ENCODE data around the gene MBNL1. TPM values are rescaled to one million over a fixed set of nuclear protein-coding genes. Genes with fewer than 3 reads are reported as not detected.

MBNL1 gene
- total RNA-seq, 1 donor from 2014 or later, result 229 TPM

DNA sequence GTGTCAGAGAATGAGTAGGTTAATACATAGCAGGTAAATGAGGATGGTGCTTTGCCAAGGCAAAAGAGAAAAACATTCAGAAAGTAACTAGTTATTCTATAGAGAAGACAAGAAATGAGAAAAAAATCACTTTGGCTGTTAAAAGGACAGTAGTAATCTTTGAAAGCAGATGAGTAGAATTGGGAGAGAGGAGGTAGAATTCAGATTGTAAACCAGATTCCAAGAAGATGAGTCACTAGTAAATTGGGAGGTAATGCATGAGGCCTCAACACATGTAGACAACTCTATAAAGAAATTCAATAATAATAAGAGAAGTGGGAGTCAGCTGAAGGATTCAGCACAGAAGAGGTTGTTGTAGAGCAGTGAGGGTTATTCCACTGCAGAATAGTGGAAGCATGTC lies 81.4 kb downstream of the MBNL1 start:
- TF ChIP-seq, protein P1, sequence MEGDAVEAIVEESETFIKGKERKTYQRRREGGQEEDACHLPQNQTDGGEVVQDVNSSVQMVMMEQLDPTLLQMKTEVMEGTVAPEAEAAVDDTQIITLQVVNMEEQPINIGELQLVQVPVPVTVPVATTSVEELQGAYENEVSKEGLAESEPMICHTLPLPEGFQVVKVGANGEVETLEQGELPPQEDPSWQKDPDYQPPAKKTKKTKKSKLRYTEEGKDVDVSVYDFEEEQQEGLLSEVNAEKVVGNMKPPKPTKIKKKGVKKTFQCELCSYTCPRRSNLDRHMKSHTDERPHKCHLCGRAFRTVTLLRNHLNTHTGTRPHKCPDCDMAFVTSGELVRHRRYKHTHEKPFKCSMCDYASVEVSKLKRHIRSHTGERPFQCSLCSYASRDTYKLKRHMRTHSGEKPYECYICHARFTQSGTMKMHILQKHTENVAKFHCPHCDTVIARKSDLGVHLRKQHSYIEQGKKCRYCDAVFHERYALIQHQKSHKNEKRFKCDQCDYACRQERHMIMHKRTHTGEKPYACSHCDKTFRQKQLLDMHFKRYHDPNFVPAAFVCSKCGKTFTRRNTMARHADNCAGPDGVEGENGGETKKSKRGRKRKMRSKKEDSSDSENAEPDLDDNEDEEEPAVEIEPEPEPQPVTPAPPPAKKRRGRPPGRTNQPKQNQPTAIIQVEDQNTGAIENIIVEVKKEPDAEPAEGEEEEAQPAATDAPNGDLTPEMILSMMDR (IDR thresholded peaks at IDR 0.05), result no peak
- intact Hi-C loops (cut with DNase I), result no loop called here
- H3K4me1 ChIP-seq, result peaks cover 26% of the 10 kb centered on the region

DNA sequence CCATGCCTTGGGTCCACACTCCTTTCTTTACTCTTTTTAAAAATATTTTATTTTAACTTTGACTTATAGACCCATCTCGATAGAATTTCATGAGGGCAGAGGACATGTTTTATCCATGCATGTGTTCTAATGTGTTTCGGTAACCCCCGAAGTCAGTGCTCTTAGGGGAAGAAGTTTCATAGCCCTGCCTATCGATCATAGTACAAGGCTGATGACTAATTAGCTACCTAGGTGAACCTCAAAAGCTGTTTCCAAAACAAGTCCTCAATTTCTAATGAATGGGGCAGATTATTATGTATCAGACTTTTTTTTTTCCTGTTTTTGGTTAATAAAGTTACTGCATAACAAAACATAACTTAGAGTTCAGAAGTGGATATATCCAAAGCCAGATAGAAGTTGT lies 82.0 kb downstream of the MBNL1 start:
- intact Hi-C loops (cut with DNase I), result no loop called here
- DNase-seq, result no peak
- H3K4me1 ChIP-seq, result peaks cover 23% of the 10 kb centered on the region

More for the DNA sequence above, 81.4 kb downstream of the MBNL1 start:
- H3K27ac ChIP-seq, result no peak overlapping the region
- no peak overlapping the region for H3K4me3 ChIP-seq
- H3K27me3 ChIP-seq, result no peaks in the 10 kb centered on the region
- ATAC-seq (no peak), DNase-seq (no peak)
- H3K9me3 ChIP-seq, result no peaks in the 10 kb centered on the region
- H3K36me3 ChIP-seq, result peaks cover under 1% of the 10 kb centered on the region

DNA sequence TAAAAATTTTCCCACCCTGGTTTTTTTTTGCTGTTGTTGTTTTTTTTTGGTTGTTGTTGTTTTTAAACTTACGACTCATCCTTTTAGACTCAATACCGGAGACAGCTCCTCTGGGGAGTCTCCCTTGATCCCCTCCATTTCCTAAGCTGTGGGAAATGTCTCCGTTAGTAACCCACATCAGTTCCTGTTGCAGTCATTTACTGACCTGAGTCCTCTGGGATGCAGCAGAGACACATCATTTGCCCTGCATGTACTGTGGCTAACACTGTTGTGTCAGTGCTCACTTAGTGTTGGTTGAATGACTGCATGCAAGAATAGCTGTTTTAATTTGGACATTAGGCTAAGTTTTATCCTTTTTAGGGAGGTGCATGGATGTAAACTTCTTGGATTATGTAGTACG lies 83.8 kb downstream of the MBNL1 start:
- no peaks in the 10 kb centered on the region for H3K27me3 ChIP-seq
- no peak overlapping the region for H3K27ac ChIP-seq
- intact Hi-C loops (cut with DNase I), result no loop called here
- ATAC-seq (no peak), DNase-seq (no peak)
- H3K4me3 ChIP-seq, result no peak overlapping the region
- H3K4me1 ChIP-seq, result peaks cover 27% of the 10 kb centered on the region
- TF ChIP-seq, protein P1 (IDR thresholded peaks at IDR 0.05), result no peak
- H3K36me3 ChIP-seq, result no peaks in the 10 kb centered on the region
- H3K9me3 ChIP-seq, result no peaks in the 10 kb centered on the region

More for the DNA sequence above, 82.0 kb downstream of the MBNL1 start:
- TF ChIP-seq, protein P1 (IDR thresholded peaks at IDR 0.05), result no peak
- ATAC-seq, result no peak
- Histone ChIP-seq H3K4me3 (no peak overlapping the region), H3K27ac (no peak overlapping the region), H3K9me3 (no peaks in the 10 kb centered on the region), H3K36me3 (no peaks in the 10 kb centered on the region), H3K27me3 (no peaks in the 10 kb centered on the region)

DNA sequence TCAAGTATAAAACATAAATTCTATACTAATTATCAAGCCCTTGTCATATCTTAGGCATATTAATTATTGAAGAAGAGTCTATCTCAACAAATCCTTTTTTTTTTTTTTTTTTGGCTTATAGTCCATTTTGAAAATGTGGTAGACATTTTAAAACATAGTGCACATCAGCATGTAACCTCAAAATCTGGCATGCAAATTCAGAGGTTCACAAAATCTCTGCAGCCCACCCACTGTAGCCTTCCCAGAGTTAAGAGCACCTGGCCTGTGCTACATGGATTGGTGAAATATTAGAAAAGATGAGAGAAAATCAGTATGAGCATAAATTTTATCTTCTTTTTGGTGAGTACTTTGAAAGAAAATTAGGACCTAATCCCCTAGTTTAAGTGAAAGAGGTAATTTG lies 84.8 kb downstream of the MBNL1 start:
- Histone ChIP-seq H3K27me3 (no peaks in the 10 kb centered on the region), H3K27ac (no peak overlapping the region), H3K4me3 (no peak overlapping the region), H3K9me3 (no peaks in the 10 kb centered on the region), H3K4me1 (peaks cover 25% of the 10 kb centered on the region), H3K36me3 (no peaks in the 10 kb centered on the region)
- TF ChIP-seq, protein P1 (IDR thresholded peaks at IDR 0.05), result no peak
- no peak for DNase-seq
- no peak for ATAC-seq
- intact Hi-C loops (cut with DNase I), result no loop called here

DNA sequence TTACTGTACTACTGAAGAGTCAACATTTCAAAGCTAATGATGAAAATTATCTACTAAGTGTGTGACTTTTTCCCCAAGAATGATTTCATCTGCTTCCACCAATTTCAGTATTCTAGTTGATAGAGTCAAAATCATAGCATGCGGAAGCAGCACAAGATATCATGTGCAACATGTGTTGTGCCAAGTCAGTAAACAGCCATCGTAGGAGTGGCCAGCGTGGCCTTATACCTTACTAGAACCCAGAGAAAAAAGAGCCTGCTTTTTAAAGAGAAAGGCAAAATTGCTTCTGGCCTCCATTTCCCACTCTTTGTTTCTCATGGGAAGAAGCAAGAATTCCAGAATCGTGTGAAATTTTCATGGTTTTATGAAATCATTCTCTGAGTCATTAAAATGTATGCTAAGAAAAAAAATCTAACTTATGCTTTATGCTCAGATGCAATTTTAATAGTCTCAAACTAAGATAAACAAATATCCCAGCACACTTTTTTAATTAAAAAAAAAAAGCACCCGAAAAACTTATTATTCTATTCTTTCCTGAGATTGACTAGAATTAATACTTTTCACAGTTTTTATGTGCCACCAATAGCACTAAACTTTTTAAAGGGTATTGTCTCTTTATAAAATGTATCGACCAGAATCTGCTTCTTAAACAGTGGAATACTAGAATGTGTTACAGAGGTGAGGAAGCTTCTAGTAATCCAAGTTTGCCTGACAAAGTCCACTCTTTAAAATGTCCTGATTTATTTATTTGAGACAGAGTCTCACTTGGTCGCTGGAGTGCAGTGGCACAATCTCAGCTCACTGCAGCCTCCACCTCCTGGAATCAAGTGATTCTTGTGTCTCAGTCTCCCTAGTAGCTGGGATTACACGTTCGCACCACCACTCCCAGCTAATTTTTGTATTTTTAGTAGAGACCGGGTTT lies 87.3 kb downstream of the MBNL1 start:
- no peaks in the 10 kb centered on the region for H3K36me3 ChIP-seq
- ATAC-seq, result no peak
- peaks cover 21% of the 10 kb centered on the region for H3K4me1 ChIP-seq
- no peak for DNase-seq
- no peaks in the 10 kb centered on the region for H3K9me3 ChIP-seq
- H3K27me3 ChIP-seq, result no peaks in the 10 kb centered on the region
- no peak overlapping the region for H3K27ac ChIP-seq
- intact Hi-C loops (cut with DNase I), result no loop called here
- no peak overlapping the region for H3K4me3 ChIP-seq
- TF ChIP-seq, protein P1 (IDR thresholded peaks at IDR 0.05), result no peak

All from upper lobe of right lung (tissue), 1 donor.